ENCODE measurements around the gene CACNA1H. TPM values are rescaled to one million over a fixed set of nuclear protein-coding genes. Genes with fewer than 3 reads are reported as not detected.

Gene CACNA1H
- total and polyA plus RNA-seq, 3 donors from 2014 or later, result 41.1 to 69.0 (median 55.9) TPM

DNA sequence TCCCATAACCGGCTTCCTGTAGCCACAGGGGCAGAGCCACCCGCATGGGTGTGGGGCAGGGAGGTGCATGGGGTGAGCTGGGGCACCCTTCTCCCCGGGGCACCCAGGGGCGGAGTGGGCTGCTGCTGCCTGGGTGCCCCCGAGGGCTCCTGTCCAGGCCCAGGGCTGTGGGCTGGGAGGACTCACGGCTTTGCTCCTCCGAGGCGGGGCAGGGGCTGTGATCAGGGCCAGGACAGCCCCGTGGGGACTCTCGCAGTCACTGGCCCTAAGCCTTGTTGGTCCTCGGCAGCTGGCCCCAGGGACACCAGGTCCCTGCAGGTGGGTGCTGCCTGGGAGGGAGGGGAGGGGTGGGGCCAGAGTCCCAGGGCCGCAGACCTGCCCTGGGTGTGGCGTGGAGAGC is 19.7 kb downstream of the CACNA1H start:
- intact Hi-C loops (cut with DNase I; ENCODE audit: low total_unique reads), result no loop called here

GRCh38 chr16:1173788-1174451 is 21.0 kb downstream of the CACNA1H start:
- Histone ChIP-seq H3K4me1 (peaks cover 40% of the 10 kb centered on the region), H3K27ac (peak overlapping the region; percentile 24 to 69), H3K36me3 (ENCODE audit: low read depth, missing control alignments) (no peaks in the 10 kb centered on the region)

More for the DNA sequence above, 19.7 kb downstream of the CACNA1H start:
- WGBS, 2 donors, result 94 to 95% methylated on average over 4 to 13 of the region's 13 CpGs
- DNase-seq, result no peak
- Histone ChIP-seq H3K4me1 (peaks cover 44% of the 10 kb centered on the region), H3K27ac (no peak overlapping the region), H3K9me3 (no peaks in the 10 kb centered on the region), H3K4me3 (no peak overlapping the region), H3K36me3 (ENCODE audit: low read depth, missing control alignments) (no peaks in the 10 kb centered on the region), H3K27me3 (no peaks in the 10 kb centered on the region)
- TF ChIP-seq, protein P1, sequence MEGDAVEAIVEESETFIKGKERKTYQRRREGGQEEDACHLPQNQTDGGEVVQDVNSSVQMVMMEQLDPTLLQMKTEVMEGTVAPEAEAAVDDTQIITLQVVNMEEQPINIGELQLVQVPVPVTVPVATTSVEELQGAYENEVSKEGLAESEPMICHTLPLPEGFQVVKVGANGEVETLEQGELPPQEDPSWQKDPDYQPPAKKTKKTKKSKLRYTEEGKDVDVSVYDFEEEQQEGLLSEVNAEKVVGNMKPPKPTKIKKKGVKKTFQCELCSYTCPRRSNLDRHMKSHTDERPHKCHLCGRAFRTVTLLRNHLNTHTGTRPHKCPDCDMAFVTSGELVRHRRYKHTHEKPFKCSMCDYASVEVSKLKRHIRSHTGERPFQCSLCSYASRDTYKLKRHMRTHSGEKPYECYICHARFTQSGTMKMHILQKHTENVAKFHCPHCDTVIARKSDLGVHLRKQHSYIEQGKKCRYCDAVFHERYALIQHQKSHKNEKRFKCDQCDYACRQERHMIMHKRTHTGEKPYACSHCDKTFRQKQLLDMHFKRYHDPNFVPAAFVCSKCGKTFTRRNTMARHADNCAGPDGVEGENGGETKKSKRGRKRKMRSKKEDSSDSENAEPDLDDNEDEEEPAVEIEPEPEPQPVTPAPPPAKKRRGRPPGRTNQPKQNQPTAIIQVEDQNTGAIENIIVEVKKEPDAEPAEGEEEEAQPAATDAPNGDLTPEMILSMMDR (IDR thresholded peaks at IDR 0.05), result no peak
- no peak for TF ChIP-seq POLR2A (IDR thresholded peaks at IDR 0.05)

GRCh38 chr16:1174477-1175357 is 21.8 kb downstream of the CACNA1H start:
- intact Hi-C loops (cut with DNase I; ENCODE audit: low total_unique reads), result no loop called here
- WGBS, 2 donors, result 56 to 70% methylated on average over 21 to 38 of the region's 38 CpGs
- TF ChIP-seq POLR2A (IDR thresholded peaks at IDR 0.05), result no peak
- TF ChIP-seq, protein P1 (IDR thresholded peaks at IDR 0.05), result no peak
- no peaks in the 10 kb centered on the region for H3K27me3 ChIP-seq
- no peak overlapping the region for H3K4me3 ChIP-seq
- H3K36me3 ChIP-seq (ENCODE audit: low read depth, missing control alignments), result no peaks in the 10 kb centered on the region
- no peaks in the 10 kb centered on the region for H3K9me3 ChIP-seq
- peaks cover 33% of the 10 kb centered on the region for H3K4me1 ChIP-seq
- DNase-seq, result no peak
- peak overlapping the region; percentile 24 to 69 for H3K27ac ChIP-seq

More at GRCh38 chr16:1173788-1174451, 21.0 kb downstream of the CACNA1H start:
- 50 to 65% methylated on average over 2 to 14 of the region's 14 CpGs for WGBS, 2 donors
- intact Hi-C loops (cut with DNase I; ENCODE audit: low total_unique reads), result no loop called here
- TF ChIP-seq POLR2A (IDR thresholded peaks at IDR 0.05), result no peak
- TF ChIP-seq, protein P1 (IDR thresholded peaks at IDR 0.05), result no peak
- Histone ChIP-seq H3K9me3 (no peaks in the 10 kb centered on the region), H3K4me3 (no peak overlapping the region), H3K27me3 (no peaks in the 10 kb centered on the region)
- DNase-seq, result no peak

DNA sequence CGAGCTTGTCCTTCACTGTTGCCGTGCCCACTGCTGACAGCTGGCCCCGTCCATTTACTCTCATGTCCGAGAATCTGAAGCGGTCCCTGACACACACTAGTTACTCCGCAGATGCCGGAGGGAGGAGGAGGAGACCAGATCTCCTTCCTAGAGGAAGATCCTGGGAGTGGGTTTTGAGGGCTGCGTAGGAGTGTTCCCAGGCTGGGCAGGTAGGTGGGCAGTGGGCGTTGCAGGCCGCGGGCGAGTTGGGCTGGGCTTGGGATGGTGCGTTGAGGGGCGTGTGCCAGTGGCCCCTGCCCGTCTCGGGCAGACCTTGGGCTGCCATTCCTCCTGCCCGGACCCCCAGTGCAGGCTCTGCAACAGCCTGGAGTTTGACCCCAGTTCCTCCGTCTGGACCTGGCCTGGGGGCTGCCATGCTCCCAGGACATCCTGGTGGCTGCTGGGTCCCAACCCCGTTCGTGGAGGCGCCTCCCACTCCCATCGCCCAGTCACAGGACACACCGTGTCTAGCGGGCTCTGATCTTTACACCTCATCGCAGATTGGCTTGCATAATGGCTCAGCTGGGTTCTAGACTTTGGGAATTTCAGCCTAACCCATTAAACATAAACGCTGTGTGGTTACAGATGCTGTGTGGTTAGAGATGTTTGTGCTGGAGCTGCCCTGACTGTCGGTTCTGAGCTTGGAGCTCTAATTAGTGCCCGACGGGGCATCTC is 22.8 kb downstream of the CACNA1H start:
- no peak overlapping the region for H3K27ac ChIP-seq
- H3K4me3 ChIP-seq, result no peak overlapping the region
- no peak for DNase-seq
- 77 to 91% methylated on average over 7 to 28 of the region's 29 CpGs for WGBS, 2 donors
- no peaks in the 10 kb centered on the region for H3K27me3 ChIP-seq
- H3K36me3 ChIP-seq (ENCODE audit: low read depth, missing control alignments), result no peaks in the 10 kb centered on the region
- H3K9me3 ChIP-seq, result no peaks in the 10 kb centered on the region
- TF ChIP-seq, protein P1 (IDR thresholded peaks at IDR 0.05), result no peak
- no peak for TF ChIP-seq POLR2A (IDR thresholded peaks at IDR 0.05)
- peaks cover 26% of the 10 kb centered on the region for H3K4me1 ChIP-seq
- intact Hi-C loops (cut with DNase I; ENCODE audit: low total_unique reads), result no loop called here

All from testis (tissue), 3 donors.